NCI-H748 treated with DMSO at 0.1 percent for 48 hours (cell line): Measurements from ENCODE around the gene DLST.
A peak's percentile ranks its signal among the peaks of the same experiment; 100 is the strongest.
"Not testable (repeated sequence)": the region's sequence is repeated elsewhere in the genome, so short reads cannot be mapped to it uniquely, and the experiment has no call there.

Source experiments
- DNase-seq: peaks from one replicate; lab custom pipeline; 2025; lab: John Stamatoyannopoulos, UW

The DLST gene

GRCh38 chr14:74917646-74918081, 35.9 kb downstream of the DLST start:
- no peak for DNase-seq

- no peak for DNase-seq
These were observed 36.7 kb downstream of the DLST start for GRCh38 chr14:74918380-74918779.

DNA sequence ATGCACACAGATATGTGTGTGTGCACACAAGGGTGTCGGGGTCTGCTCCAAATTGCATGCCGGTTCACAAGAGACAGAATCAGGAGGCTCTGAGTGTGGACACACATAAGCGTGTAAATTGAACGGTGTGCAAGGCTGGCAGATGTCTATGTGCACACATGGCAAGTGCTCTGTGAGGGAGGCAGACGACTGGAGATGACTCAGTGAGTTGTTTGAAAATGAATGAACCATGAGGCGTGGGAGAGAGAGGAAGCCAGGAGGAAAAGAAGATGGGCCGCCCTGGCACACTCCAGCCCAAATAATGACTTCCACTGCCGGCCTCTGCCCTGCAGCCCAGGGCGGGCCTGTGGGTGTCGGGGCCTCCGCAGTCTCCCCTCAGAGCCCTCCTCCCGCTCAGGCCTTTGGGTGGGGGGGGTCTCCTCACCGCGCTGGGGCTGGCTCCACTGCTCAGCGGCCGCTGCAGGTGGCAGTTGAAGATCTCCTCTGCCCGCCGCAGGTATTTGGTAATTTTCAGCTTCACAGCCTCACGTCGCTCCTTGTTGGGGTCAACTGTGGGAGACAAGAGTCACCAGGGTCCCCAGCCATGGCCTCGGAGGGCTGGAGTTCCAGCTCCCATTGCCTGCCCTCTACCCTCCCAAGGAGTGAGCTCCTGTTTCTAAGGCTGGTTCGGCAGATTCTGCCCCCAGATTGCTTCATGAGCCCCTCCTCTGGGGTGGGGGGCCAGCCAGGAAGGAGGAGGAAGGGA, 37.9 kb downstream of the DLST start:
- no peak for DNase-seq

- DNase-seq: no peak
These were observed 38.6 kb downstream of the DLST start for GRCh38 chr14:74920281-74920680.

GRCh38 chr14:74921053-74921620, 39.4 kb downstream of the DLST start:
- DNase-seq: no peak

GRCh38 chr14:74921987-74922751, 40.5 kb downstream of the DLST start:
- no peak for DNase-seq

DNA sequence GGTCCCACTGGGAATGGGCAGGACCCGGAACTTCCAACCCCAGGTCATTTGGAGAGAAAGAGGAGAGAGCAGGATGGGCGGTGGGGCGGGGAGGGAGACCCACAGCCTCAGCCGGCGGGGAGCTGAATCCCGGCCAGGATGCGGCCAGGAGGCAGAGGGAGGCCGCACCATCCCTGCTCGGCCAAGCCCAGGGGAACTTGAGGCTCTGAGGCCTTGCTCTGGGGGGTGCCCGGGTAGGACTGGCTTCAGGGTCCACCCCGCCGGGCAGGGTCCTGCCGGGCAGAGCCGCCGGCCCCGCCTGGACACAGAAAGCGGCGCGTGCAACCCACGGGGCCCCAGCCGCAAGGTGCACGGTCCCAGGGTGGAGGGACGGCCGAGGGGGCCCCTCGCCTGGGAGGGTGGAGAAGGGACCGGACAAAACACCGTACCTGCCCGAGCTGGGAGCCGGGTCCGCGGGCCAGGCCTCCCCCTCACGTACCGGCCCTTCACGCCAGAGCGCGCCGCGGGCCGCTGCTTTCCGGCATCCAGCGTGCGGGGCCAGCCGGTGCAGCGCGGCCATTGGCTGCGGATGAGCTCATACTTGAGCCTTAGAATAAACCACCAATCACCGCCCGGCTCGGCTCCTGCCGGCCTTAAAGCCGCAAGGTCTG, 41.2 kb downstream of the DLST start, which contains the start of gene RPS6KL1:
TSS of gene RPS6KL1 (minus strand) at position 509 of the 650 bp plus-strand sequence. CDS start 1,719 bp downstream, outside the sequence.
- peak; percentile 80 for DNase-seq

DNA sequence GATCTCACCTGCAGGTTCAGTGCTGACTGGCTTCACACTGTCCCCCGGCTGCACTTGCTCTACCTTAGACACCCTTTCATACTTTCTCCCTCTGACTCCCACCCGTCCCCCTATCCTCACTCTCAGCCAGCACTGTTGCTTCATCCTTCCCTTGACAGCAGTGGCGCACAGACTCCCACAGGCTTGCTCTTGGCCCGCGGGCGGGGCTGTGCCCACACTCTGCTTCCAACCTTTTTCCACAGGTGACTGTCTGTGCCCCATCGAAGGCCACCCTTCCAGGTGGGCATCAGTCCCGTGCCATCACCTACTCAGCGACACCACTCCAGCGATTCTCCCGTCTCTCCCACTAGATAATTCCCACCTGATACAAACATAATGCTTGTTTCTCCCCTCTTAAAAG, 42.3 kb downstream of the DLST start:
- DNase-seq: no peak

GRCh38 chr14:74927225-74927624, 45.5 kb downstream of the DLST start:
- DNase-seq: no peak

- no peak for DNase-seq
These were observed 47.5 kb downstream of the DLST start for GRCh38 chr14:74929242-74929641.

- DNase-seq: not testable (repeated sequence)
These were observed 50.0 kb downstream of the DLST start for GRCh38 chr14:74931744-74932143.

DNA sequence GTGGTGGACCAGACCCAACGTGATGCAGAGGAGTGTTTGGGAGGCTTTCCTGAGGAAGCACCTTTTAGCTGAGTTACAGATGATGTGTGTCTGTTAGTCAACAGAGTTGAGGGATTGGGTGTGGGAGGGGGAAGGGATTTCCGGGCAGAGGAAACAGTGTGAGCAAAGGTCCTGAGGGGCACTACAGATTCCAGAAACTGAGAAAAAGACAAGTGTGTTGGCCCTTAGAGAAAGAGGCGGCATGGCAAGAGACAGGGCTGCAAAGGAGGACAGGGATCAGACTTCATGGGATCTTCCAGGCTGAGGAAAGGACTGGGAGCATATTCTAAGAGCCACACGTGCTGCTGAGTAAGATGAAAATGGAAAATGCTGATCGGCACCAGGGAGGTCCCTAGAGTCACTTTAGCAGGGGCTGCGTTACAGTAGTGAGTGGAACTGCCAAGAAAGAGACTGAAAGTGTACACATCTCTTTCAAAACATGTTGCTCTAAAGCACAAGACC, 50.7 kb downstream of the DLST start:
- DNase-seq: no peak

GRCh38 chr14:74932936-74933335, 51.2 kb downstream of the DLST start:
- DNase-seq: not testable (repeated sequence)

GRCh38 chr14:74934041-74934440, 52.3 kb downstream of the DLST start:
- no peak for DNase-seq

- DNase-seq: no peak
These were observed 53.0 kb downstream of the DLST start for GRCh38 chr14:74934476-74935359.

- DNase-seq: no peak
These were observed 53.6 kb downstream of the DLST start for GRCh38 chr14:74935360-74935680.

- DNase-seq: no peak
These were observed 54.4 kb downstream of the DLST start for GRCh38 chr14:74936151-74936550.

DNA sequence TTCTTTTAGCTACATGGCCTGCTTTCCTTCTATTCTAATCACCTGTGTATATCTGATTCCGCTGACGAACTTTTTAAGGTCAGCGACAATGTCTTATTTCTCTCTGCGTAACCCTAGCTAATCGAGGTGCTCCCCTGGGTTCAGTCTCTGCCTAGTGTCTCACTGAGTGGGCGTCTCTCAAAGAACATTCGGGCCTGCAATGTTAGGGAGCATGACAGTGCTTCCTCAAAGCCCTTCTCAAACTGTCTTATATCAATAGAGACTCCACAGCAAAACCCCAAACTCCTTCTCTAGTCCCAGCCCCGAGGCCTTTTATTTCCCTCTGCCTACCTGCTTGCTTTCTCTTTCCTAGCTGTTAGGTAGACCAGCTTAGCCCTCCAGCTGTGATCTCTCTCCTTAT, 55.0 kb downstream of the DLST start:
- DNase-seq: no peak

GRCh38 chr14:74937171-74937570, 55.5 kb downstream of the DLST start:
- DNase-seq: no peak

DNA sequence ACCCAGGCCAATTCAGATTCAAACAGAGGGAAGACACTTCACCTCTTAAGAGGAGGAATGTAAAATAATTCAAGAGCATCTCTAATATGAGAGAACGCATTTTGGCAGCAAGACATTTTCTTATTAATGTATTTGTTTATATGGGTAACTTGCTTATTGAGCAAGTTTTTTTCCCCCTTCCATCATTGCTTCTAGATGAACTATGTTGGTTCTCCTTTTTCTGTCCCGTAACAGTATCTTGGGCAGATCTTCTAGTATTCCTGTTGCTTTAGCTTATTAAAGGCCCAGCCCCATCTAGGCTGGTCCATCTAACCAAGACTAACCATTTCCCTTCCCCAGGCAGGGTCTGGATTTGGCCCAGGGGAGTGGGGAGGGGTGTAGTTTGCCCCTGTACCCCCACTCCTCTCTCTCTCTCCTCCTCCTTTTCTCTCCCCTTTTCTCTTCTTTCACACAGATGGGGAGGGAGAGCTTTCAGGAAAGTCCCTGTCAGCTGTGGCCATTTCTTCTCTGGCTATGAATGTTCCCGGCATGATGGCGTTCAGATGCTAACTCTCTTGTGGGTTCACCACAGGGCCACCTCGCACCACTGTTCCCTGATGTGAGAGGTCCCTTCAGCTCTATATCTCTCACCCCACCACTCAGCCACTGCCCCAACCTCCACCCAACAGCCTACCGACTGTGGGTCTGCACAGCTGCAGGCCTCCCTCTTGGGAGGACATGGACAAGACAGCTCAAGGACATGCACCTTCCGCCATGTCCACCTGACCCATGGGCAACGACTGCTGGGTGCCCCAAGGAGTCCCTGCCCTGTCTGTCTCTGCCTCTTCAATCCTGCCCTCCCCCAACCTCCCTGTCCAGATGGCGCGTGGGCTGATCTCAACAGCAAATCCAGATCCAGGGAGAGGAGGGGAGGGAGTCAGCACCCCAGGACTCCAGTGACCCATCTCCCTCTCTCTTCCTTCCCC, 57.1 kb downstream of the DLST start:
- no peak for DNase-seq
